Loucy (cell line): ENCODE measurements around the gene TRPM6.

ENCODE experiments used
- H2AFZ ChIP-seq: fragments of 200-600 bp; sonication (generic); 2 replicates; pipeline ENCODE4 v1.6.0; 2016; ENCODE audit warnings: antibody characterized with exemption, mild to moderate bottlenecking, low read length, moderate library complexity
- H3F3A ChIP-seq: fragments of 200-600 bp; 2 replicates; pipeline ENCODE4 v1.6.0; 2016; ENCODE audit warnings: antibody characterized with exemption, low read depth, mild to moderate bottlenecking
- H3K27me3 ChIP-seq: fragments of 200-600 bp; sonication (generic); 2 replicates; pipeline ENCODE4 v1.6.1; 2014; ENCODE audit warnings: low read length, mild to moderate bottlenecking; ENCODE audit not compliant: insufficient read depth, poor library complexity, severe bottlenecking
- H3K36me3 ChIP-seq: fragments of 200-600 bp; sonication (generic); 2 replicates; pipeline ENCODE4 v1.6.1; 2016; ENCODE audit warnings: low read length; ENCODE audit not compliant: insufficient read depth
- H3K4me1 ChIP-seq: fragments of 200-600 bp; sonication (generic); 2 replicates; pipeline ENCODE4 v1.5.1; 2014; ENCODE audit warnings: low read length, mild to moderate bottlenecking; ENCODE audit not compliant: insufficient read depth, poor library complexity, severe bottlenecking
- H3K4me2 ChIP-seq: fragments of 200-600 bp; sonication (generic); 2 replicates; pipeline ENCODE4 v1.6.0; 2014; ENCODE audit warnings: antibody characterized with exemption, low read length, low read depth, mild to moderate bottlenecking; ENCODE audit not compliant: poor library complexity, severe bottlenecking
- H3K4me3 ChIP-seq: fragments of 200-600 bp; sonication (generic); 2 replicates; pipeline ENCODE4 v1.5.1; 2014; ENCODE audit warnings: low read length, mild to moderate bottlenecking, mixed read lengths; ENCODE audit not compliant: poor library complexity, severe bottlenecking
- H3K79me2 ChIP-seq: fragments of 200-600 bp; sonication (generic); 2 replicates; pipeline ENCODE4 v1.6.1; 2014; ENCODE audit warnings: low read length; ENCODE audit not compliant: insufficient read depth
- H3K9ac ChIP-seq: fragments of 200-600 bp; sonication (generic); 2 replicates; pipeline ENCODE4 v1.6.0; 2014; ENCODE audit warnings: mild to moderate bottlenecking, low read depth, low read length, moderate library complexity; ENCODE audit not compliant: poor library complexity, severe bottlenecking
- H3K9me2 ChIP-seq: fragments of 200-600 bp; sonication (generic); replicated peaks from 2 replicates; pipeline ENCODE4 v1.6.1; 2016; ENCODE audit warnings: low read depth, low read length, mixed read lengths
- H3K9me3 ChIP-seq: fragments of 200-600 bp; sonication (generic); 2 replicates; pipeline ENCODE4 v1.6.1; 2014; ENCODE audit warnings: mild to moderate bottlenecking, antibody characterized with exemption, low read length, low read depth; ENCODE audit not compliant: insufficient read depth
- H4K20me1 ChIP-seq: fragments of 200-600 bp; sonication (generic); 2 replicates; pipeline ENCODE4 v1.6.0; 2014; ENCODE audit warnings: antibody characterized with exemption, low read length, mild to moderate bottlenecking; ENCODE audit not compliant: insufficient read depth, poor library complexity, severe bottlenecking
- CTCF ChIP-seq: fragments of 200-600 bp; sonication (generic); conservative IDR thresholded peaks from 2 replicates; pipeline ENCODE4 v1.5.1; 2014; ENCODE audit warnings: mild to moderate bottlenecking, antibody characterized with exemption, low read length
- EZH2phosphoT487 ChIP-seq: fragments of 200-600 bp; IDR thresholded peaks from 2 replicates; pipeline ENCODE4 v1.6.1; 2018; ENCODE audit warnings: antibody characterized with exemption, mild to moderate bottlenecking, moderate library complexity, borderline replicate concordance

TRPM6 gene

GRCh38 chr9:74817816-74818215 is 69.9 kb downstream of the TRPM6 start:
- no peaks in the 10 kb centered on the region for H3K4me1 ChIP-seq
- no peaks in the 10 kb centered on the region for H3K79me2 ChIP-seq
- no peak overlapping the region for H3K4me2 ChIP-seq
- H3F3A ChIP-seq, result no peaks in the 10 kb centered on the region
- no peaks in the 10 kb centered on the region for H4K20me1 ChIP-seq
- H3K27me3 ChIP-seq, result no peaks in the 10 kb centered on the region
- no peaks in the 10 kb centered on the region for H3K9me3 ChIP-seq
- no peaks in the 10 kb centered on the region for H3K9me2 ChIP-seq
- no peak overlapping the region for H3K9ac ChIP-seq
- no peaks in the 10 kb centered on the region for H3K36me3 ChIP-seq
- no peak overlapping the region for H2AFZ ChIP-seq
- H3K4me3 ChIP-seq, result no peak overlapping the region
- TF ChIP-seq EZH2phosphoT487, result no peak
- no peak for TF ChIP-seq CTCF

DNA sequence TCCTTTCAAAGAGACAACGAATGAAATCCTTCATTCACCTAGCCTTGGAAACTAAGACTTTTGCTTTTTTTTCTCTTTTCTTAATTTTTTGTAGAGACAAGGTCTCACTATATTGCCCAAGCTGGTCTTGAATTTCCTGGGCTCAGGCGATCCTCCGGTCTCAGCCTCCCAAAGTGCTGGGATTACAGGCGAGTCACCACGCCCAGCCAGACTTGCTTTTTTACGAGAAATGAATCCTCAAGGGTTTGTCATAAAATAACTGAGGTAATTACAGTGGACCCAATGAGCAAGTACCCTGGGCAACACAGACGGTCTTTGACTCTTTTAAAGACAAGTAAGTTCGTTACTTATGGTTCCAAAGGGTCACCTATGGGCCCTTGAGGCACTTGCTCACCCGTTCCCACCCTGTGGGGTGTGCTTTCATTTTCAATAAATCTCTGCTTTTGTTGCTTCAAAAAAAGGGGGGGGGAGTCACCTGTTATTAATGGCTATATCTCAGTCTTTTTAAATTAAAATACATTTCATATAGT is 70.4 kb downstream of the TRPM6 start:
- no peaks in the 10 kb centered on the region for H3K9me3 ChIP-seq
- H3K4me1 ChIP-seq, result no peaks in the 10 kb centered on the region
- no peaks in the 10 kb centered on the region for H3K9me2 ChIP-seq
- H3F3A ChIP-seq, result no peaks in the 10 kb centered on the region
- no peaks in the 10 kb centered on the region for H4K20me1 ChIP-seq
- no peak for TF ChIP-seq EZH2phosphoT487
- no peak for TF ChIP-seq CTCF
- no peaks in the 10 kb centered on the region for H3K36me3 ChIP-seq
- no peak overlapping the region for H3K4me3 ChIP-seq
- H3K27me3 ChIP-seq, result no peaks in the 10 kb centered on the region
- no peak overlapping the region for H2AFZ ChIP-seq
- H3K4me2 ChIP-seq, result no peak overlapping the region
- no peak overlapping the region for H3K9ac ChIP-seq
- no peaks in the 10 kb centered on the region for H3K79me2 ChIP-seq

- Histone ChIP-seq H3K4me2 (no peak overlapping the region), H3K79me2 (no peaks in the 10 kb centered on the region), H3K9me2 (no peaks in the 10 kb centered on the region), H4K20me1 (no peaks in the 10 kb centered on the region), H3K36me3 (no peaks in the 10 kb centered on the region), H3K4me1 (no peaks in the 10 kb centered on the region), H3K9me3 (no peaks in the 10 kb centered on the region), H3K4me3 (no peak overlapping the region), H3F3A (no peaks in the 10 kb centered on the region), H3K27me3 (no peaks in the 10 kb centered on the region), H3K9ac (no peak overlapping the region), H2AFZ (no peak overlapping the region)
- TF ChIP-seq CTCF, result no peak
- TF ChIP-seq EZH2phosphoT487, result no peak
Measured at GRCh38 chr9:74810200-74810599, 77.5 kb downstream of the TRPM6 start.
